ENCODE measurements around the gene PLB1. TPM values are rescaled to one million over a fixed set of nuclear protein-coding genes. Genes with fewer than 3 reads are reported as not detected.

PLB1 gene
- total RNA-seq, 2 experiments from 2014 or later: 0.64 to 0.85 TPM

- CTCF ChIA-PET: no interaction called here
- peaks cover 1% of the 10 kb centered on the region for H3K36me3 Mint-ChIP-seq
Measured at GRCh38 chr2:28589746-28590463, 94.0 kb downstream of the PLB1 start.

GRCh38 chr2:28590496-28591301 lies 94.8 kb downstream of the PLB1 start:
- Mint-ChIP-seq H3K27ac (no peak overlapping the region), H3K27me3 (no peaks in the 10 kb centered on the region), H3K36me3 (peaks cover 1% of the 10 kb centered on the region), H3K4me1 (ENCODE audit: low read depth) (peaks cover 42% of the 10 kb centered on the region), H3K9me3 (no peaks in the 10 kb centered on the region), H3K4me3 (no peak overlapping the region)
- DNase-seq: no peak
- intact Hi-C loops (cut with micrococcal nuclease): no loop called here
- CTCF ChIA-PET: interaction anchor here (0.9 kb wide), 1 partner anchor 24 kb away, joined by 3 read pairs; no protein-coding TSS in a partner anchor
- POLR2A ChIA-PET: no interaction called here

More at GRCh38 chr2:28589746-28590463, 94.0 kb downstream of the PLB1 start:
- H3K4me1 Mint-ChIP-seq (ENCODE audit: low read depth): peaks cover 42% of the 10 kb centered on the region
- no peaks in the 10 kb centered on the region for H3K27me3 Mint-ChIP-seq
- H3K9me3 Mint-ChIP-seq: no peaks in the 10 kb centered on the region
- no peak overlapping the region for H3K27ac Mint-ChIP-seq
- POLR2A ChIA-PET: no interaction called here
- no peak for DNase-seq
- H3K4me3 Mint-ChIP-seq: no peak overlapping the region
- intact Hi-C loops (cut with micrococcal nuclease): no loop called here

- Mint-ChIP-seq H3K4me3 (no peak overlapping the region), H3K9me3 (no peaks in the 10 kb centered on the region), H3K27ac (no peak overlapping the region), H3K36me3 (peaks cover 1% of the 10 kb centered on the region), H3K4me1 (ENCODE audit: low read depth) (peaks cover 35% of the 10 kb centered on the region), H3K27me3 (no peaks in the 10 kb centered on the region)
- ChIA-PET CTCF (interaction anchor here (0.9 to 5.7 kb wide), 6 partner anchors 14 to 169 kb away, joined by 3 to 126 read pairs (median 52); partner anchors contain the start of gene PPP1CB), POLR2A (no interaction called here)
- no peak for DNase-seq
- intact Hi-C loops (cut with micrococcal nuclease): no loop called here
Measured at GRCh38 chr2:28591711-28592335, 96.0 kb downstream of the PLB1 start.

- Mint-ChIP-seq H3K9me3 (no peaks in the 10 kb centered on the region), H3K27ac (no peak overlapping the region), H3K27me3 (no peaks in the 10 kb centered on the region), H3K36me3 (peaks cover 1% of the 10 kb centered on the region), H3K4me1 (ENCODE audit: low read depth) (peaks cover 28% of the 10 kb centered on the region), H3K4me3 (no peak overlapping the region)
- intact Hi-C loops (cut with micrococcal nuclease): no loop called here
- DNase-seq: no peak
- POLR2A ChIA-PET: no interaction called here
- CTCF ChIA-PET: interaction anchor here (1.3 to 5.7 kb wide), 5 partner anchors 13 to 169 kb away, joined by 5 to 126 read pairs (median 64); partner anchors contain the start of gene PPP1CB
Measured at GRCh38 chr2:28592481-28592880, 96.6 kb downstream of the PLB1 start.

GRCh38 chr2:28593160-28593755 lies 97.4 kb downstream of the PLB1 start:
- Mint-ChIP-seq H3K4me3 (no peak overlapping the region), H3K4me1 (ENCODE audit: low read depth) (peaks cover 20% of the 10 kb centered on the region), H3K36me3 (no peaks in the 10 kb centered on the region), H3K27me3 (no peaks in the 10 kb centered on the region), H3K9me3 (no peaks in the 10 kb centered on the region), H3K27ac (no peak overlapping the region)
- intact Hi-C loops (cut with micrococcal nuclease): no loop called here
- ChIA-PET CTCF (interaction anchor here (0.6 to 5.7 kb wide), 19 partner anchors 12 to 207 kb away, joined by 3 to 126 read pairs (median 10); partner anchors contain the start of gene PPP1CB), POLR2A (interaction anchor here (0.7 kb wide), 1 partner anchor 116 kb away, joined by 7 read pairs; no protein-coding TSS in a partner anchor)
- no peak for DNase-seq

GRCh38 chr2:28594000-28594331 lies 98.1 kb downstream of the PLB1 start:
- peak overlapping the region; percentile 23 for H3K4me3 Mint-ChIP-seq
- intact Hi-C loops (cut with micrococcal nuclease): loop anchor here (1.0 to 2.0 kb wide), 5 partner anchors 27 to 159 kb away; no protein-coding TSS in a partner anchor
- ChIA-PET POLR2A (interaction anchor here (0.7 to 1.6 kb wide), 6 partner anchors 18 to 162 kb away, joined by 3 to 7 read pairs (median 6); partner anchors contain the start of gene PPP1CB), CTCF (interaction anchor here (0.5 to 5.7 kb wide), 55 partner anchors 9 to 1319 kb away, joined by 3 to 126 read pairs (median 7); partner anchors contain the start of genes PPP1CB, SPDYA and TRMT61B)
- no peaks in the 10 kb centered on the region for H3K9me3 Mint-ChIP-seq
- H3K27me3 Mint-ChIP-seq: no peaks in the 10 kb centered on the region
- H3K27ac Mint-ChIP-seq: peak overlapping the region; percentile 55
- no peaks in the 10 kb centered on the region for H3K36me3 Mint-ChIP-seq
- DNase-seq: no peak
- peaks cover 15% of the 10 kb centered on the region for H3K4me1 Mint-ChIP-seq (ENCODE audit: low read depth)

- H3K27me3 Mint-ChIP-seq: no peaks in the 10 kb centered on the region
- ChIA-PET CTCF (interaction anchor here (0.5 to 5.7 kb wide), 65 partner anchors 10 to 1319 kb away, joined by 3 to 126 read pairs (median 5); partner anchors contain the start of genes PPP1CB, SPDYA and TRMT61B), POLR2A (interaction anchor here (1.1 to 1.6 kb wide), 8 partner anchors 8 to 162 kb away, joined by 3 to 7 read pairs (median 4); partner anchors contain the start of gene PPP1CB)
- H3K36me3 Mint-ChIP-seq: no peaks in the 10 kb centered on the region
- no peaks in the 10 kb centered on the region for H3K9me3 Mint-ChIP-seq
- H3K4me3 Mint-ChIP-seq: peak overlapping the region; percentile 23
- intact Hi-C loops (cut with micrococcal nuclease): loop anchor here (1.0 to 2.0 kb wide), 5 partner anchors 27 to 159 kb away; no protein-coding TSS in a partner anchor
- peaks cover 15% of the 10 kb centered on the region for H3K4me1 Mint-ChIP-seq (ENCODE audit: low read depth)
- peak; percentile 91 for DNase-seq
- peak overlapping the region; percentile 55 for H3K27ac Mint-ChIP-seq
Measured at GRCh38 chr2:28594332-28595108, 98.7 kb downstream of the PLB1 start.

- no peak overlapping the region for H3K27ac Mint-ChIP-seq
- intact Hi-C loops (cut with micrococcal nuclease): loop anchor here (2.0 kb wide), 1 partner anchor 61 kb away; no protein-coding TSS in a partner anchor
Measured at GRCh38 chr2:28595323-28595722, 99.5 kb downstream of the PLB1 start.

GRCh38 chr2:28598484-28598883 lies 102.6 kb downstream of the PLB1 start:
- H3K4me3 Mint-ChIP-seq: no peak overlapping the region
- ChIA-PET POLR2A (no interaction called here), CTCF (interaction anchor here (0.6 kb wide), 1 partner anchor 169 kb away, joined by 5 read pairs; no protein-coding TSS in a partner anchor)
- no peaks in the 10 kb centered on the region for H3K9me3 Mint-ChIP-seq
- no peaks in the 10 kb centered on the region for H3K36me3 Mint-ChIP-seq
- intact Hi-C loops (cut with micrococcal nuclease): no loop called here
- DNase-seq: no peak
- no peaks in the 10 kb centered on the region for H3K27me3 Mint-ChIP-seq
- H3K27ac Mint-ChIP-seq: no peak overlapping the region
- H3K4me1 Mint-ChIP-seq (ENCODE audit: low read depth): peaks cover 22% of the 10 kb centered on the region

More at GRCh38 chr2:28595323-28595722, 99.5 kb downstream of the PLB1 start:
- Mint-ChIP-seq H3K4me3 (no peak overlapping the region), H3K9me3 (no peaks in the 10 kb centered on the region), H3K4me1 (ENCODE audit: low read depth) (peaks cover 15% of the 10 kb centered on the region), H3K27me3 (no peaks in the 10 kb centered on the region), H3K36me3 (no peaks in the 10 kb centered on the region)
- no peak for DNase-seq
- ChIA-PET CTCF (interaction anchor here (0.6 to 5.7 kb wide), 43 partner anchors 10 to 274 kb away, joined by 3 to 126 read pairs (median 9); partner anchors contain the start of genes PPP1CB and TRMT61B), POLR2A (interaction anchor here (1.1 to 1.6 kb wide), 8 partner anchors 9 to 161 kb away, joined by 3 to 7 read pairs (median 4); partner anchors contain the start of gene PPP1CB)

GRCh38 chr2:28600181-28600580 lies 104.3 kb downstream of the PLB1 start:
- no peak for DNase-seq
- Mint-ChIP-seq H3K4me3 (no peak overlapping the region), H3K27ac (no peak overlapping the region), H3K9me3 (no peaks in the 10 kb centered on the region), H3K27me3 (no peaks in the 10 kb centered on the region), H3K36me3 (no peaks in the 10 kb centered on the region), H3K4me1 (ENCODE audit: low read depth) (peaks cover 14% of the 10 kb centered on the region)
- ChIA-PET CTCF (no interaction called here), POLR2A (no interaction called here)
- intact Hi-C loops (cut with micrococcal nuclease): no loop called here

- Mint-ChIP-seq H3K4me1 (ENCODE audit: low read depth) (peaks cover 12% of the 10 kb centered on the region), H3K36me3 (no peaks in the 10 kb centered on the region), H3K9me3 (no peaks in the 10 kb centered on the region), H3K27me3 (no peaks in the 10 kb centered on the region), H3K27ac (no peak overlapping the region), H3K4me3 (no peak overlapping the region)
- no peak for DNase-seq
- intact Hi-C loops (cut with micrococcal nuclease): no loop called here
- CTCF ChIA-PET: no interaction called here
- POLR2A ChIA-PET: no interaction called here
Measured at GRCh38 chr2:28601616-28602015, 105.8 kb downstream of the PLB1 start.
